HUES48 (cell line): ENCODE results near the gene NKX1-2.
A peak's percentile ranks its signal among the peaks of the same experiment; 100 is the strongest.

Experiments
- H3K27ac ChIP-seq: one replicate; pipeline ENCODE4 v1.7.0; 2013; ENCODE audit warnings: low read depth, low read length, inconsistent platforms
- H3K27me3 ChIP-seq: 2 replicates; pipeline ENCODE4 v1.6.1; 2013; ENCODE audit warnings: mild to moderate bottlenecking, low read length; ENCODE audit not compliant: control insufficient read depth, insufficient read depth
- H3K36me3 ChIP-seq: 2 replicates; pipeline ENCODE4 v1.6.1; 2013; ENCODE audit warnings: low read length; ENCODE audit not compliant: control insufficient read depth, insufficient read depth
- H3K4me1 ChIP-seq: 2 replicates; pipeline ENCODE4 v1.6.1; 2013; ENCODE audit warnings: mild to moderate bottlenecking, low read length; ENCODE audit not compliant: control insufficient read depth, insufficient read depth
- H3K4me3 ChIP-seq: 2 replicates; pipeline ENCODE4 v1.5.1; 2013; ENCODE audit warnings: mild to moderate bottlenecking, low read depth, low read length
- H3K9ac ChIP-seq: 2 replicates; pipeline ENCODE4 v1.6.1; 2013; ENCODE audit warnings: mild to moderate bottlenecking, low read depth, low read length, moderate library complexity
- H3K9me3 ChIP-seq: 2 replicates; pipeline ENCODE4 v1.6.1; 2013; ENCODE audit warnings: low read length; ENCODE audit not compliant: control insufficient read depth, insufficient read depth

Gene NKX1-2

GRCh38 chr10:124428207-124428777 is 21.5 kb downstream of the NKX1-2 start:
- no peaks in the 10 kb centered on the region for H3K36me3 ChIP-seq
- no peak overlapping the region for H3K27ac ChIP-seq
- no peak overlapping the region for H3K9ac ChIP-seq
- H3K27me3 ChIP-seq, result no peaks in the 10 kb centered on the region
- peaks cover 9% of the 10 kb centered on the region for H3K4me1 ChIP-seq
- H3K9me3 ChIP-seq, result no peaks in the 10 kb centered on the region
- H3K4me3 ChIP-seq, result no peak overlapping the region

DNA sequence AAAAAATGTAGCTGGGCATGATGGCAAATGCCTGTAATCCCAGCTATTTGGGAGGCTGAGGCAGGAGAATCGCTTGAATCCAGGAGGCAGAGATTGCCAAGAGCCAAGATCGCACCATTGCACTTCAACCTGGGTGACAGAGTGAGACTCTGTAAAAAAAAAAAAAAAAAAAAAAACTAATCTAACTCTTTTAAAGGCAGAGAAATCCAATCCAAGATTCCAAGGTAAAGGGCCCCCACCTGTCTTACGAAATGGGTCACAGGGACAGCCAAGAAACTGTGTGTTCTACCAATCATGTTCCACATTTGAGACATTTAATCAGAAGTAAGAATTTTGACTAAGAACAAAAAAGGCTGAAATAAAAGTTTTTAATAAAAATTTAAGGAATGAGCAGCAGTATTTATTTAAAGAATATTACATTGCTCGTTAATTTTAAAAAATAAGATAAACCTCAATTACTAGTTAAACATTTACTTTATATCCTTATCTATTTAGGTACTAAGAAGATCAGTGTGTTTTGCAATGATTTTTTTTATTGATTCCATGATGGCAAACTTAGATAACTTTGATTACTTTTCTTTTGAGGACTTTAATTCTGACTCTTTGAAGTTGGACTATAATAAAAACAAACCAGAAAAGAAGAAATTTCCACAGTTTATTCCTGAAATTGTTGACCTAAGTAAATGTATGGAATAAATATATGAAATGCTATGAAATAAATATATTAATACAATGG is 24.4 kb downstream of the NKX1-2 start:
- Histone ChIP-seq H3K4me3 (no peak overlapping the region), H3K9me3 (no peaks in the 10 kb centered on the region), H3K36me3 (no peaks in the 10 kb centered on the region), H3K27ac (no peak overlapping the region), H3K27me3 (peaks cover 6% of the 10 kb centered on the region), H3K4me1 (peaks cover 9% of the 10 kb centered on the region), H3K9ac (no peak overlapping the region)

DNA sequence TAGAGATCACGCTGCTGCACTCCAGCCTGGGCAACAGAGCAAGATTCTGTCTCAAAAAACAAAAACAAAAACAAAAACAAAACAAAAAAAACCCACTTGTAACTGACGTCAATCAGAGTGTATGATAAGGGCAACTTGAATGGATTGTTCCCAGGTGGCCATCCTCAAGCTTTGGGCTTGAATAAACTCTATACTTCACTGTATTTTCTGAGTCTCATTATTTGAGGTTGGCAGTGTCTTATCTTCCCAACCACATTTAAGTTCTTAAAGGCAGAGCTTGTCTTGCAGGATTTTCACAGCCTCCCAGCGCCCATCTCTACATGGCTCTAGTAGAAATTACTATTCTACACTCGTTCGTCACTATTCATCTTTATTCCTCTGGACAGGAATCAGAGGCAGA is 26.0 kb downstream of the NKX1-2 start:
- Histone ChIP-seq H3K27ac (no peak overlapping the region), H3K9ac (no peak overlapping the region), H3K27me3 (peaks cover 11% of the 10 kb centered on the region), H3K36me3 (no peaks in the 10 kb centered on the region), H3K9me3 (no peaks in the 10 kb centered on the region), H3K4me3 (no peak overlapping the region), H3K4me1 (peaks cover 6% of the 10 kb centered on the region; the same call in 1 of the 2 replicates)

GRCh38 chr10:124422742-124423141 is 27.1 kb downstream of the NKX1-2 start:
- Histone ChIP-seq H3K27me3 (peaks cover 11% of the 10 kb centered on the region), H3K9ac (no peak overlapping the region), H3K4me1 (peaks cover 6% of the 10 kb centered on the region; the same call in 1 of the 2 replicates), H3K9me3 (no peaks in the 10 kb centered on the region), H3K36me3 (no peaks in the 10 kb centered on the region), H3K27ac (no peak overlapping the region), H3K4me3 (no peak overlapping the region)

DNA sequence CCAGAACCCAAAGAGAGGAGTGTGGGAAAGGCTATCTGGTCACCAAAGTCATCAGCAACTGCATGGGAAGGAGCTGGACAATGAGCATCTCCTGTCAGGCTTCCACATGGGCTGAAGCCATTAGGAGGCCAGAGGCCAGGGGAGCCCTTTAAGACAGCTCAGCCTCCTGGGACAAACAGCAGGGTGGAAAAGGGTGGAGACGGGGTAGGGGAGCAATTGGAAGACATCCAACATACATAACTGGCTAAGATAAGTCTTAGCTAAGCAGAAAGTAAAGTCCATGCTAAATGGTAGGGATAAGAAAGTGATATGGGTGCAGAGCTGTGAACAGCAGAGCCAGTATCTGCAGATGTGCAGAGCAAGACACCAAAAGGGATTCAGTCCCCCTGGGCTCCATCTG is 29.6 kb downstream of the NKX1-2 start:
- no peaks in the 10 kb centered on the region for H3K36me3 ChIP-seq
- peaks cover 11% of the 10 kb centered on the region for H3K27me3 ChIP-seq
- peaks cover 19% of the 10 kb centered on the region for H3K4me1 ChIP-seq
- no peaks in the 10 kb centered on the region for H3K9me3 ChIP-seq
- no peak overlapping the region for H3K4me3 ChIP-seq
- no peak overlapping the region for H3K27ac ChIP-seq
- H3K9ac ChIP-seq, result no peak overlapping the region

GRCh38 chr10:124419635-124420034 is 30.2 kb downstream of the NKX1-2 start:
- H3K27me3 ChIP-seq, result peaks cover 11% of the 10 kb centered on the region
- no peaks in the 10 kb centered on the region for H3K9me3 ChIP-seq
- H3K27ac ChIP-seq, result no peak overlapping the region
- H3K36me3 ChIP-seq, result no peaks in the 10 kb centered on the region
- H3K4me1 ChIP-seq, result peaks cover 19% of the 10 kb centered on the region
- no peak overlapping the region for H3K9ac ChIP-seq
- peak overlapping the region; percentile 57; the same call in 1 of the 2 replicates for H3K4me3 ChIP-seq

- Histone ChIP-seq H3K27ac (peak within 1 kb of the TSS; percentile 64), H3K4me1 (peaks cover 17% of the 10 kb centered on the region), H3K36me3 (no peaks in the 10 kb centered on the region), H3K9me3 (no peaks in the 10 kb centered on the region), H3K4me3 (peak within 1 kb of the TSS; percentile 82), H3K27me3 (peaks cover 11% of the 10 kb centered on the region), H3K9ac (no peak within 1 kb of the TSS; the same call in 1 of the 2 replicates)
These were observed 30.9 kb downstream of the NKX1-2 start, which contains the start of gene OAT for GRCh38 chr10:124418726-124419501. Gene OAT, minus strand, starts transcription at chr10:124418923. Its CDS starts 6,752 bp downstream, at chr10:124412171.

GRCh38 chr10:124417895-124418725 is 31.7 kb downstream of the NKX1-2 start:
- Histone ChIP-seq H3K27me3 (peaks cover 11% of the 10 kb centered on the region), H3K9me3 (no peaks in the 10 kb centered on the region), H3K27ac (peak overlapping the region; percentile 44), H3K4me1 (peaks cover 17% of the 10 kb centered on the region), H3K9ac (no peak overlapping the region), H3K4me3 (peak overlapping the region; percentile 82), H3K36me3 (no peaks in the 10 kb centered on the region)

- H3K9ac ChIP-seq, result no peak overlapping the region
- H3K27me3 ChIP-seq, result peaks cover 11% of the 10 kb centered on the region
- H3K4me1 ChIP-seq, result peaks cover 17% of the 10 kb centered on the region
- H3K9me3 ChIP-seq, result no peaks in the 10 kb centered on the region
- no peak overlapping the region for H3K4me3 ChIP-seq
- H3K27ac ChIP-seq, result no peak overlapping the region
- H3K36me3 ChIP-seq, result no peaks in the 10 kb centered on the region
These were observed 33.1 kb downstream of the NKX1-2 start for GRCh38 chr10:124416733-124417132.

GRCh38 chr10:124415210-124415609 is 34.6 kb downstream of the NKX1-2 start:
- Histone ChIP-seq H3K4me3 (no peak overlapping the region), H3K9ac (no peak overlapping the region), H3K36me3 (peaks cover 8% of the 10 kb centered on the region), H3K4me1 (peaks cover 17% of the 10 kb centered on the region), H3K27me3 (peaks cover 3% of the 10 kb centered on the region; the same call in 1 of the 2 replicates), H3K27ac (no peak overlapping the region), H3K9me3 (no peaks in the 10 kb centered on the region)
